Testis (tissue), 3 donors: Measurements from ENCODE around the gene MAPK9. TPM values are rescaled to one million over a fixed set of nuclear protein-coding genes. Genes with fewer than 3 reads are reported as not detected.
A peak's percentile ranks its signal among the peaks of the same experiment; 100 is the strongest.

Source experiments
- DNase-seq: peaks from one replicate; pipeline ENCODE4 v3.0.0-alpha.2; 2019
- H3K27ac ChIP-seq, 2 donors: fragments of 200-600 bp; sonication (generic); one replicate each; pipeline ENCODE4 v1.5.1; 2019
- H3K27me3 ChIP-seq: fragments of 200-600 bp; sonication (generic); one replicate; pipeline ENCODE4 v1.5.1; 2019
- H3K36me3 ChIP-seq: fragments of 200-600 bp; sonication (generic); one replicate; pipeline ENCODE4 v1.5.1; 2017; ENCODE audit warnings: low read depth; ENCODE audit errors: missing control alignments
- H3K4me1 ChIP-seq: fragments of 200-600 bp; sonication (generic); one replicate; pipeline ENCODE4 v1.5.1; 2019
- H3K4me3 ChIP-seq, 2 donors: fragments of 200-600 bp; sonication (generic); one replicate each; pipeline ENCODE4 v1.5.1; 2017 to 2019
- H3K9me3 ChIP-seq: fragments of 200-600 bp; sonication (generic); one replicate; pipeline ENCODE4 v1.5.1; 2017
- CTCF ChIP-seq, 3 experiments: fragments of 450-650 bp in 2 of 3; fragments of 200-600 bp in 1 of 3; sonication (generic) in 1 of 3; IDR thresholded peaks; one replicate each; pipeline ENCODE4 v1.5.1; 2016 to 2019; ENCODE audit warnings: antibody characterized with exemption in 3 of 3, mild to moderate bottlenecking in 2 of 3, moderate library complexity in 1 of 3
- POLR2A ChIP-seq: fragments of 450-650 bp; IDR thresholded peaks from one replicate; pipeline ENCODE4 v1.6.1; 2017; ENCODE audit warnings: antibody characterized with exemption, mild to moderate bottlenecking, moderate library complexity
- WGBS, 2 donors: methylation state at CpG; one replicate each; pipeline ENCODE4 v1.1.5; 2018; 5-methylcytosine and 5-hydroxymethylcytosine counted together
- intact Hi-C: fragments of 100-400 bp; cut with DNase I; formaldehyde crosslinking; loops from one replicate; pipeline ENCODE4 v1.15.1; 2023; ENCODE audit warnings: low total_unique reads
- polyA plus RNA-seq: library from polyadenylated mRNA; stranded (reverse); fragments of 350-450 nt; fragmentation: Illumina TruSeq; extraction: RNeasy Lipid Tissue Mini Kit (QIAGEN cat#74804); gene quantifications from one replicate; pipeline ENCODE4 v1.2.3, GENCODE V29; 2014; ENCODE audit warnings: low read depth, low replicate concordance; ENCODE audit not compliant: insufficient read depth
- total RNA-seq, 2 donors: library from RNA; depleted of rRNA; stranded (reverse); fragments of >200 nt; gene quantifications; one replicate each; pipeline ENCODE4 v1.2.3, GENCODE V29; 2016

MAPK9 gene
- total and polyA plus RNA-seq, 3 donors from 2014 or later, result 34.9 to 57.0 (median 54.3) TPM

- WGBS, 2 donors, result 97 to 100% methylated on average over 4 of the region's 4 CpGs
- H3K36me3 ChIP-seq, result no peaks in the 10 kb centered on the region
- H3K27me3 ChIP-seq, result no peaks in the 10 kb centered on the region
- DNase-seq, result no peak
- no peaks in the 10 kb centered on the region for H3K9me3 ChIP-seq
- H3K27ac ChIP-seq, result no peak overlapping the region
- TF ChIP-seq CTCF (IDR thresholded peaks at IDR 0.05), result no peak
- TF ChIP-seq POLR2A, result no peak
- intact Hi-C loops, result no loop called here
- H3K4me3 ChIP-seq, result no peak overlapping the region
- H3K4me1 ChIP-seq, result peaks cover 5% of the 10 kb centered on the region
Observed at GRCh38 chr5:180198208-180198607, 93.7 kb downstream of the MAPK9 start.

GRCh38 chr5:180197016-180197702 lies 94.7 kb downstream of the MAPK9 start:
- Histone ChIP-seq H3K27ac (no peak overlapping the region), H3K4me3 (no peak overlapping the region), H3K27me3 (no peaks in the 10 kb centered on the region), H3K36me3 (no peaks in the 10 kb centered on the region), H3K4me1 (peaks cover 5% of the 10 kb centered on the region), H3K9me3 (no peaks in the 10 kb centered on the region)
- 71 to 83% methylated on average over 12 to 14 of the region's 14 CpGs for WGBS, 2 donors
- intact Hi-C loops, result no loop called here
- DNase-seq, result no peak
- TF ChIP-seq POLR2A (no peak), CTCF (IDR thresholded peaks at IDR 0.05) (no peak)

GRCh38 chr5:180194410-180195345 lies 97.2 kb downstream of the MAPK9 start:
- no peak for DNase-seq
- WGBS, 2 donors, result 60 to 65% methylated on average over 15 to 34 of the region's 34 CpGs
- no peaks in the 10 kb centered on the region for H3K27me3 ChIP-seq
- H3K36me3 ChIP-seq, result no peaks in the 10 kb centered on the region
- intact Hi-C loops, result no loop called here
- peaks cover 5% of the 10 kb centered on the region for H3K4me1 ChIP-seq
- TF ChIP-seq POLR2A (no peak), CTCF (IDR thresholded peaks at IDR 0.05) (no peak)
- H3K4me3 ChIP-seq, result peak overlapping the region in 1 of 2 donors; percentile 10
- no peak overlapping the region for H3K27ac ChIP-seq
- H3K9me3 ChIP-seq, result no peaks in the 10 kb centered on the region

GRCh38 chr5:180193749-180194375 lies 98.0 kb downstream of the MAPK9 start:
- WGBS, 2 donors, result 61 to 69% methylated on average over 24 of the region's 24 CpGs
- intact Hi-C loops, result no loop called here
- no peak overlapping the region for H3K4me3 ChIP-seq
- H3K27ac ChIP-seq, result no peak overlapping the region
- DNase-seq, result peak; percentile 0
- H3K36me3 ChIP-seq, result no peaks in the 10 kb centered on the region
- no peaks in the 10 kb centered on the region for H3K27me3 ChIP-seq
- H3K9me3 ChIP-seq, result no peaks in the 10 kb centered on the region
- peaks cover 5% of the 10 kb centered on the region for H3K4me1 ChIP-seq
- TF ChIP-seq POLR2A (no peak), CTCF (IDR thresholded peaks at IDR 0.05) (no peak)
